ENCODE measurements around the gene PCCA. TPM values are rescaled to one million over a fixed set of nuclear protein-coding genes. Genes with fewer than 3 reads are reported as not detected.

PCCA gene
- total and polyA plus RNA-seq, 2 of the 13 experiments (the other 11 are each of a cell fraction or from before 2014, with no cell fraction given), result 15.0 to 32.2 TPM

DNA sequence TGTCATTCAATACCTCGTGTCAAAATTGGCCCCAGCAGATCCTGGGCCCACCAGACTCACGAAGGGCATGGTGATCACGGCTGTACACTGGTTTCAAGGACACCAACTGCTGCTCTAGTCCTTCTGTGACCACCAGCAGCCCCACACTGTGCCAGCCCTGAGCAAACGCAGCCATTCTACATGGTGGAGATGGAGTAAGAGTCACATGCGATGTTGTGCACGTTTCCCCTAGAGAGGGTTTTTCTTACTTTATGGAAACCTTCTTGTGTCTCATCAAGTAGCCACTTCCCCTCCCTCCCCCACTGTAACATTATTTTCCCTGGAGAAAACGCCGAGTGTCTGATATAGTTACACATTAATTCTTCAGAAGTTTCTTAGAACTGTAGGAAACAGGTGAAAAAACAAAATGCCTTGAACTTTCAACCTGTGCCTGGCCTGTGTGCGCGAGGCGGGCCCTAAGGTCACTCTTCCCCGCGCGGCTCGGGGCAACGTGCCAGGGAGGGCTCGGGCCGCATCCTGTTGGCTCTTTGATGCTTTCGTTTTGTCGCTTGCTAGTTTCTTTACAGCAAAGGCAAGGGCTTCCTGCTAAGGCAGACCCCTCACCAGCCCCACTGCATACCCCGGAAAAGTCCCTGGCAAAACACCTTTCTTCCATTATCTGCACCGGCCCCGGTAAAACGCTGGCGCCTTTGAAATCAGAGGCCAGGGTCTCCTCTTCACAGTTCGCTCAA, 455.1 kb downstream of the PCCA start (continued):
- peak; percentile 69; the same call in 1 of the 2 replicates for TF ChIP-seq ZFX (CRISPR knock-in tag; IDR thresholded peaks at IDR 0.05; ENCODE audit: low read depth)
- TF ChIP-seq MIER3 (CRISPR knock-in tag; IDR thresholded peaks at IDR 0.05; ENCODE audit: borderline replicate concordance), result 0 out of 2 replicates have a peak, but pooled peaks have one; percentile 45
- no peak for TF ChIP-seq ZNF225 (CRISPR knock-in tag; IDR thresholded peaks at IDR 0.05)
- TF ChIP-seq, protein P1, sequence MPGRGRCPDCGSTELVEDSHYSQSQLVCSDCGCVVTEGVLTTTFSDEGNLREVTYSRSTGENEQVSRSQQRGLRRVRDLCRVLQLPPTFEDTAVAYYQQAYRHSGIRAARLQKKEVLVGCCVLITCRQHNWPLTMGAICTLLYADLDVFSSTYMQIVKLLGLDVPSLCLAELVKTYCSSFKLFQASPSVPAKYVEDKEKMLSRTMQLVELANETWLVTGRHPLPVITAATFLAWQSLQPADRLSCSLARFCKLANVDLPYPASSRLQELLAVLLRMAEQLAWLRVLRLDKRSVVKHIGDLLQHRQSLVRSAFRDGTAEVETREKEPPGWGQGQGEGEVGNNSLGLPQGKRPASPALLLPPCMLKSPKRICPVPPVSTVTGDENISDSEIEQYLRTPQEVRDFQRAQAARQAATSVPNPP (CRISPR knock-in tag; IDR thresholded peaks at IDR 0.05), result no peak
- TF ChIP-seq, protein P2, sequence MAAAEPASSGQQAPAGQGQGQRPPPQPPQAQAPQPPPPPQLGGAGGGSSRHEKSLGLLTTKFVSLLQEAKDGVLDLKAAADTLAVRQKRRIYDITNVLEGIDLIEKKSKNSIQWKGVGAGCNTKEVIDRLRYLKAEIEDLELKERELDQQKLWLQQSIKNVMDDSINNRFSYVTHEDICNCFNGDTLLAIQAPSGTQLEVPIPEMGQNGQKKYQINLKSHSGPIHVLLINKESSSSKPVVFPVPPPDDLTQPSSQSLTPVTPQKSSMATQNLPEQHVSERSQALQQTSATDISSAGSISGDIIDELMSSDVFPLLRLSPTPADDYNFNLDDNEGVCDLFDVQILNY (CRISPR knock-in tag; conservative IDR thresholded peaks at IDR 0.05), result no peak
- no peak for TF ChIP-seq NFATC3 (CRISPR knock-in tag; IDR thresholded peaks at IDR 0.05)
- no peak for TF ChIP-seq SOX6 (IDR thresholded peaks at IDR 0.05)
- peak; percentile 49 for TF ChIP-seq SOX6 (CRISPR knock-in tag; IDR thresholded peaks at IDR 0.05)
- TF ChIP-seq NFIC (IDR thresholded peaks at IDR 0.05; ENCODE audit: low read length), result peak; percentile 65; the same call in 1 of the 2 replicates
- TF ChIP-seq ZMYM2 (CRISPR knock-in tag; IDR thresholded peaks at IDR 0.05), result no peak
- no peak for TF ChIP-seq ZNF282 (IDR thresholded peaks at IDR 0.05; ENCODE audit: partially characterized antibody)
- no peak; the same call in 1 of the 2 replicates for TF ChIP-seq ZNF543 (CRISPR knock-in tag; IDR thresholded peaks at IDR 0.05)
- TF ChIP-seq, protein P3, sequence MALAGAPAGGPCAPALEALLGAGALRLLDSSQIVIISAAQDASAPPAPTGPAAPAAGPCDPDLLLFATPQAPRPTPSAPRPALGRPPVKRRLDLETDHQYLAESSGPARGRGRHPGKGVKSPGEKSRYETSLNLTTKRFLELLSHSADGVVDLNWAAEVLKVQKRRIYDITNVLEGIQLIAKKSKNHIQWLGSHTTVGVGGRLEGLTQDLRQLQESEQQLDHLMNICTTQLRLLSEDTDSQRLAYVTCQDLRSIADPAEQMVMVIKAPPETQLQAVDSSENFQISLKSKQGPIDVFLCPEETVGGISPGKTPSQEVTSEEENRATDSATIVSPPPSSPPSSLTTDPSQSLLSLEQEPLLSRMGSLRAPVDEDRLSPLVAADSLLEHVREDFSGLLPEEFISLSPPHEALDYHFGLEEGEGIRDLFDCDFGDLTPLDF (CRISPR knock-in tag; IDR thresholded peaks at IDR 0.05), result no peak
- no peak for TF ChIP-seq PTBP1 (IDR thresholded peaks at IDR 0.05; ENCODE audit: low read depth, low read length, poor library complexity, severe bottlenecking)
- TF ChIP-seq ZNF253 (CRISPR knock-in tag; IDR thresholded peaks at IDR 0.05; ENCODE audit: borderline replicate concordance), result no peak
- TF ChIP-seq HDAC6 (IDR thresholded peaks at IDR 0.05; ENCODE audit: low read depth, low read length), result no peak
- no peak; the same call in 1 of the 2 replicates for TF ChIP-seq ZNF546 (CRISPR knock-in tag; conservative IDR thresholded peaks at IDR 0.05)
- TF ChIP-seq GZF1 (CRISPR knock-in tag; IDR thresholded peaks at IDR 0.05), result no peak
- TF ChIP-seq ZNF367 (CRISPR knock-in tag; IDR thresholded peaks at IDR 0.05; ENCODE audit: borderline replicate concordance), result no peak
- TF ChIP-seq ZNF530 (CRISPR knock-in tag; IDR thresholded peaks at IDR 0.05; ENCODE audit: low read depth), result no peak
- no peak for TF ChIP-seq SNRNP70 (IDR thresholded peaks at IDR 0.05; ENCODE audit: low read depth, low read length)
- TF ChIP-seq ZNF670 (CRISPR knock-in tag; IDR thresholded peaks at IDR 0.05; ENCODE audit: borderline replicate concordance), result no peak
- TF ChIP-seq FOSL1 (CRISPR knock-in tag; IDR thresholded peaks at IDR 0.05; ENCODE audit: borderline replicate concordance), result no peak
- no peak for TF ChIP-seq ZNF850 (CRISPR knock-in tag; conservative IDR thresholded peaks at IDR 0.05)
